CD4-positive, alpha-beta T cell treated with Interleukin-10 for 1 hour (primary cell): ENCODE data around the gene SH3YL1.

ENCODE experiments used
- DNase-seq: peaks from one replicate; pipeline ENCODE4 v3.0.0-alpha.2; 2020

SH3YL1 gene

DNA sequence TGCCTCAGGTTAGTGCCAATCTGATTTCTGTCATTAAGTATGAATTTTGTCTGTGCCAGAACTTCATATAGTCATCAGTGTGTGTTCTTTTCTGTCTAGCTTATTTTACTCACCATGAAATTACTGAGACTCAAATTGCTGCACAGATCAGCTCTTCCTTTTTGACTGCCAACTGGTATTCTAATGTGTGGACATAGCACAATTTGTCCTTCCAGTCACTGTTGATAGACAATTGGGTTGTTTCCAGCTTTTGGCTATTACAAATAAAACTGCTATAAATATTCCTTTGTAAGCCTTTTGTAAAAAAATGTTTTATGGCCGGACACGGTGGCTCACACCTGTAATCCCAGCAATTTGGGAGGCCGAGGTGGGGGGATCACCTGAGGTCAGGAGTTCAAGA lies 7.7 kb downstream of the SH3YL1 start:
- no peak for DNase-seq

- DNase-seq, result no peak
Measured at GRCh38 chr2:255195-255594, 8.6 kb downstream of the SH3YL1 start.

DNA sequence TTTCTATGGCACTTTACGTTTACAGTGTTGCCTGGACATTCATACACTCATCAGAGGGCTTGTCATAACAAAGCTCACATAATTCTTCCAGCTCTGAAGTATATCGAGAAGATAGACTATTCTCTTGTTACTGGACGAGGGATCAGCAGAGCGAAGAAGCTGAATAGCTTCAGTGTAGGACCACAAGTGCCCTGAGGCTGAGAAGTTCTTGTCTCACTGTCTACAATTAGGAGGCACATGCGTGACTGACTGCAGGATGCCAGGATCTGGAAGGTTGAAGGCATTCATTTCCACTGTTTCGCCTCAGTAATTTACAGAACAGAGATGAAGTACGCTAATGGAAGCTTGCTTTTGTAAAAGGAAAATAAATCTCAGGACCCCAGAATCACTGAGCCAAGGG lies 9.6 kb downstream of the SH3YL1 start:
- no peak for DNase-seq

GRCh38 chr2:253202-253638 lies 10.6 kb downstream of the SH3YL1 start:
- no peak for DNase-seq

DNA sequence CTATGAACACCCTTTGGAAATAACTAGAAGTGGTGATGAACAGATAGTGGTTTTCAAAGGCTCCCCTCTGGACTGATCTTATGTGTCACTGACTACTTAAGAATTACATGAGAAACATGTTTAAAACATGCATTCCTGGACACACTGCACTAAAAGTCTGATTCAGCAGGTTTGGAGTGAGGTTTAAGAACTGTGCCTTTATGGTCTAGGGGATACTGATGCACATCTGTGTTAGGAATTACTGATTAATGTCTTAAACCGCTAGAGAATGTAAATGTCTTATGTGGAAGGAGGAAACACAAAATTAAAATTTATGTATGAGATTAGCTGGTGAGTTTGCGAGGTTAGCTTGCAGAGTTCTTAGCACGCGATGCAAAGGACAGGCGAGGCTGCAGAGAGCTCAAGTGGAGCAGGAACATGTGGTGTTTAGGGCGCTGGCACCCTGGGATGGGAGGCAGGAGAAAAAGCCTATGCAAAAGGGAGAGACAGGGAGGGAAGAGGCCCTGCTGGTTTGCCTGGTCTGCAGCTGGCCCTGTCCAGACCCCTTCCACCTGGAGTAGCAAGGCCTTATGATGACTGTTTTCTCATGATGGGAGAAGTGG lies 11.7 kb downstream of the SH3YL1 start:
- no peak for DNase-seq

DNA sequence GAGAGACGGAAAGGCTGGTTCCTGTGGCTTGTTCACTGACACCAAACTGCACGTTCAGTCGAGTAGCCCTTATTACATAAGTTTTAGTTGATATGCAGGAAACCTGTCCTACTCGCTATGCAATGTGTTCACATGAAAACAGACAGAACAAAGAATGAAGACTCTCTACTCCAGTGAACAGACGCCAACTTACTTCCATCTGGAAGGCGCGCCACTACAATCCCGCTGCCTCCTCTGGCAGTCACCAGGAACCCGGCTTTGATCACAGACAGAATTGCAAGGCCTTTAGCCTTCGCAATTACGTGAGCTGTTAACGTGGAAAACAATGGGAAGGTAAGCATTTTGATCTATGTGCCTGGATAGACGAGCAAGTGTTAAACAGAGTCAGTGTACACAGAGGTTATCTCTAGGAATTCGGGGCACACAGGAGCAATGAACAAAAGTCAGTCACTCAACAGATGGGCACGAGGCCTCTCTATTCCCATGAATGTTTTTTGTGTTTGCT lies 14.2 kb downstream of the SH3YL1 start:
- no peak for DNase-seq

GRCh38 chr2:248724-249123 lies 15.1 kb downstream of the SH3YL1 start:
- no peak for DNase-seq

DNA sequence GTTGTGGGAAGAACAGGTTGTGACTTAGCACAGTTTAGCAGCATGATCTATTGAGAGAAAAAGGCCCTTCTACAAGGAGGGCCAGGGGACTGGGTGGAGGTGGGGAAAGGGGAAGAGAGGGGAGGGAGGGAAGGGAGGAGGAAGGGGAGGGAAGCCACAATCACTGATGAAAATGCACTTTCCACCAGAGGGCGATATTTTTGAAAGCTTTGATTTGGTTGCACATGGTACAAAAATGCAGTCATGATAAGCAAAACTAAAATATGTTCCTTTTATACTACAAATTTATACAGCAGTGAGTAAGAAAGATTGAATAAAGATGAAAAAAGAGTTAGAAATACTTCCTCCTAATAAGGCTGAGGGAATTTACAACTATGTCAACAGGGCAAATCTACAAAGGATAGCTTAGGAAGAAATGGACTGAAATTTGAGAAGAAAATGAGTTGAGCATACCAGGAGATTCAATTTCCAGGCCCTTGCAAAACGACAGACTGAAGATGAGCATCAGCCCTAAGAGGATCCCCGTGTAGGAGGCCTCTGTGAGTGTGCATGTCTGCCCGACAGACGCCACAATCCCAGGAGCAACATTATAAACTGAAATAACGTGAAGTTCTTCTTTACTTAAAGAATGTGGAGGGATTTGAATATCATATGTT lies 17.2 kb downstream of the SH3YL1 start:
- peak; percentile 62 for DNase-seq

- no peak for DNase-seq
Measured at GRCh38 chr2:244547-244946, 19.3 kb downstream of the SH3YL1 start.

DNA sequence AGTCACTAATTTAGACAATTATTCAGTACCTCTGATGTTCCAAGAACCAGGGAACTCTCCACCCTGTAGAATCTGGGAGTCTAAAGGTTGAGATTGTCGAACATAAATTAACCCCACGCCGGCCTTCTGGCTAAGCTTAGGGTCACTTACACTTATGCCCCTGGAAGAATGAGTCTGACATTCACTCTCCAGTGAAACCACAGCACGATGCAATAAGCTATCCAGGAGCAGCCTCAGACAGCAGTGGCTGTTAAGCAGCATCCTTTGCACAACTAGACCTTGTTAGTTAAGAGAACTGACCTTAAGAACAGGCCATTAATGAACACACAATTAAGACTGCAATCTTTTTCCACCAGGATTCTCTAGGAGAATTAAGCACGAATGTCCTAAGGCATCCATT lies 25.0 kb downstream of the SH3YL1 start:
- no peak for DNase-seq

DNA sequence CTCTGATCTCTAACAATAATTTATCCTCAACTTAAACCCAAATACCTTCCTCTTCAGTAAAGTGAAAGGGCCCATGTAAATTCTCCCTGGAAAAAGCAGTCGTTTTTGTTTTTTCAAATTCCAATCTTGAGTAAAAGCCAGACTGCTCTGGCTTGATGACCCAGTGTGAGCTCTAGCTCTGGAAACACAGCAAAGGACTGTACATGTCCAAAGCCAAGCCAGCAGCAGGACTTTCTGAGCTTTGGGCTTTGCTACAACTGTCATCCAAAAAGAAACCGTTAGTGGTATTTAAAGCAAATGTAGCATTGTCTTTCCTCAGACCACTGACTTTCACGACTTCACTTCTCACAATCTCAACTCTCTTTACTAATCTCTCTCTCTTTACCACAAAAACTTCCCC lies 25.4 kb downstream of the SH3YL1 start:
- no peak for DNase-seq

- peak; percentile 5 for DNase-seq
Measured at GRCh38 chr2:237878-238277, 26.0 kb downstream of the SH3YL1 start.

- DNase-seq, result no peak
Measured at GRCh38 chr2:236993-237539, 26.8 kb downstream of the SH3YL1 start.

DNA sequence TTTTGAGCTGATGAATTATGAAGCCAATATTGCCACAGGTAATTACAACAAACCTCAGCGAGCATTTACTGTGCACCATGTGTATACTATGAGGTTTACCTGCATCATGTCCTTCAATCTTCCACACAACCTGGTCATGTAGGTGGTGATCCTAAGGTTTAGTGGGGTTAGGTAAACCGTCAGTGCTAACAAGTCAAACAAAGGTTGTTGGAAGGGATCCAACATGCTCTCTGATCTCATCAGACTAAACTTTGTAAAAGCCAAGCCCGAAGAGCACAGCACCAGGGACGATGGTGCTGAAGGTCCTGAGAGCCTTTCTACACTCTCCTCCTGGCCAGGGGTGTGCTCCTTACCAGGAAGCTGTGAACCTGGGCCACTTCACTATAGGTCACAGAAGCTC lies 29.4 kb downstream of the SH3YL1 start:
- no peak for DNase-seq

DNA sequence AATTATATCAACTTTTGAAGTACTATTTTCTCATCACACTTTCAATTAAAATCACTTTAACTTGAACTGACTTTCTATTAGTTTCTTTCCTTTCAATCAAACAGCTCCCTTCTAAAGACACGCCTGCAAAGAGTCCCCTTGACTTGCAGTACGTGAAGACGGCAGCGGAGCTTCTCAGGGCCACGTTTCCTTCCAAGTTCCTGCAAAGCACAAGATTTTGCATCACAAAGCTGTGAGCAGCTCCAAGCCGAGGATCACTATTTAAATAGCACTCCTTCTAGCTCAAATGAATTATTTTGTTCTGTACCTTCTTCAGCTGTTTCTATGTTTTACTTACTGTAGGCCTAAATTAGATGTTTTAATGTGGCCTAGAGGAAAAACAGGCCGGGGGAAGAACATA lies 30.8 kb downstream of the SH3YL1 start:
- DNase-seq, result no peak

GRCh38 chr2:231521-232185 lies 32.2 kb downstream of the SH3YL1 start:
- no peak for DNase-seq

GRCh38 chr2:228518-229278 lies 35.1 kb downstream of the SH3YL1 start:
- no peak for DNase-seq

- DNase-seq, result no peak
Measured at GRCh38 chr2:228115-228514, 35.7 kb downstream of the SH3YL1 start.

DNA sequence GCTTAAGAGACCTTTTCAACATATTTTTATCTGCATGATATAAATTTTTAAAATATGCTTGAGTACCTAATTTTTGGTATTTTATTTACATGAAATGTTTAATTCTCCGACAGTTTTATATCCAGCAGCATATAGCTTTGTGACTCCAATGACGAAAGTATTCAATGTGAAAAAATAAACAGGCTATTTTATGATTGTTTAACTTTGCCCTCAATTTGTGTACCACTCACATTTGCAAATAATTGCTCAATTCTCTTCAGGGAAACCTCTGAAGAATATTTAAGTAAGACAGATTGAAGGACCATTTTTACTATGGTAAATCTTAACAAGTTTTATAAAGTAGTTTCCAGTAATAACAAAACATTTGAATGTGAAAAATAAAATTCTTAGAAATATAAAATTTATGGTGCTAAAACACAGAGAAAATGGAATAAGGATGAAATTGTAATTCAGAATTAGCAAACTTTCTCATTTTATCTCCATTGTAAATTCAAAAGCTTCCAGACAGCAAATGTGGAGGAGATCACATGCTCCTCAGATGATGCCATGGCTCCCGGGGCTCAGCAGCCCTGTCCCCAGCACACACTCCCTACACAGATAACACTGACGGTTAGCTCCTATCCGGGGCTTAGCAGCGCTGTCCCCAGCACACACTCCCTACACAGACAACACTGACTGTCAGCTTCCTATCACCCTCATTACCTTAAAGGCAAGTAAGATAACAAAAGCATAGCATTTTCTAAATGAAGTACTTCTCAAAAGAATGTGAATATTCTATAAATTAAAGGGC lies 39.7 kb downstream of the SH3YL1 start:
- no peak for DNase-seq

- DNase-seq, result no peak
Measured at GRCh38 chr2:223451-223850, 40.4 kb downstream of the SH3YL1 start.

DNA sequence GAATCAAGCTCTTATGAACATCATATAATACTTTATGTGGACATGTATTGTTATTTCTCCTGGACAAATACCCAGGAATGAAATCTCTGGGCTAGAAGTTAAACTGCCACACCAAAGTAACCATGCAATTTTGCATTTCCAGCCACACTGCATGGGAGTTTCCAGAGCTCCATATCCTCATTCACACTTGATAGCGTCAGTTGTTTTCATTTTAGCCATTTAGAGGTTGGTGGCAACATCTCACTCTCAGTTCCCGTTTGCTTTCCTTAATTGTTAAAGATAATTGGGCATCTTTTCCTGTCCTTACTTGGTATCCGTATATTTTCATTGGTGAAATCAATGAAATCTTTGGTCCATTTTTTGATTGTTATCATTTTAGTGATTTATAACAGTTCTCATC lies 47.8 kb downstream of the SH3YL1 start:
- no peak for DNase-seq

DNA sequence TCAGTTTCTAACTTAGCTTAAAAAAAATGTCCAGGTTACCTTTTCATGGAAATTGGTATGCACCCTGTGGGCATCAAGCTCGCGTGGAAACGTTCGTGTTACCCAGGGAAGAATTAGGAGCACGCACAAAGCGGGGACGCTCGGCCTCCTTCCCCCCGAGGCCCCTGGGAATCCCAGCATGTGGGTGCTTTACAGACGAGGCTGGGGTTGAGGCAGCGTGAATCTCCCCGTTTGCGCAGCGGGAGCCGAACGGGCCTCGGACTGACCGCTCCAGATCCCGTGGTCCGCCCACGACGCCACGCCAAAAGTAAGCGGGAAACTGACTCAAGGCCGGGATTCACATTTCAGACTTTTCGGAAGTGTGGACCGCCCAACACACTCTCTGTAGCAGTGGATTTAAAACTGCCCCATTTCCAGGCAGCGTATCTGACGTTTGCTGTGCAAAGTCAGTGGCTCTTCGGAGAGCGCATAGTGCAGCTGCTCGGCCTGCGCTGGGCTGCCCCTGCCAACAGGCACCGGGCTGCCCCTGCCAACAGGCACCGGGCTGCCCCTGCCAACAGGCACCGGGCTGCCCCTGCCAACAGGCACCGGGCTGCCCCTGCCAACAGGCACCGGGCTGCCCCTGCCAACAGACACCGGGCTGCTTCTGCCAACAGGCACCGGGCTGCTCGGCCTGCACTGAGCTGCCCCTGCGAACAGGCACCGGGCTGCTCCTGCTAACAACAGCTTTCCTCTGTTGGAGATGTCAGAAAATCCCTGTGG lies 49.7 kb downstream of the SH3YL1 start:
- no peak for DNase-seq
